Endometrial microvascular endothelial cells (primary cell): Measurements from ENCODE around the gene ST8SIA2. TPM values are rescaled to one million over a fixed set of nuclear protein-coding genes. Genes with fewer than 3 reads are reported as not detected.

ENCODE experiments used
- in situ Hi-C: cut with HindIII; loops from 2 replicates; pipeline ENCODE4 v1.10.0; 2017; ENCODE audit warnings: low sequenced_read_pairs, low pct_unique_long_range_greater_than_20kb; ENCODE audit errors: inconsistent ontology term
- total RNA-seq: library from RNA; depleted of rRNA; stranded (reverse); fragments of >200 nt; gene quantifications from one replicate; pipeline ENCODE4 v1.2.3, GENCODE V29; 2015; ENCODE audit errors: inconsistent ontology term

ST8SIA2 gene
- total RNA-seq, 1 donor from 2014 or later = not detected

GRCh38 chr15:92425578-92426225, 32.0 kb downstream of the ST8SIA2 start:
- in situ Hi-C loops = no loop called here

- in situ Hi-C loops = no loop called here
Observed at GRCh38 chr15:92429378-92430068, 35.8 kb downstream of the ST8SIA2 start.

- in situ Hi-C loops = no loop called here
Observed at GRCh38 chr15:92430069-92430440, 36.4 kb downstream of the ST8SIA2 start.

GRCh38 chr15:92435145-92435544, 41.5 kb downstream of the ST8SIA2 start:
- in situ Hi-C loops = no loop called here

GRCh38 chr15:92438471-92438870, 44.8 kb downstream of the ST8SIA2 start:
- in situ Hi-C loops = no loop called here

- in situ Hi-C loops = no loop called here
Observed at GRCh38 chr15:92443381-92443780, 49.7 kb downstream of the ST8SIA2 start.

GRCh38 chr15:92444631-92445030, 51.0 kb downstream of the ST8SIA2 start:
- in situ Hi-C loops = no loop called here

GRCh38 chr15:92448370-92448769, 54.7 kb downstream of the ST8SIA2 start:
- in situ Hi-C loops = no loop called here

- in situ Hi-C loops = no loop called here
Observed at GRCh38 chr15:92449476-92449875, 55.8 kb downstream of the ST8SIA2 start.

- in situ Hi-C loops = no loop called here
Observed at GRCh38 chr15:92451225-92451825, 57.6 kb downstream of the ST8SIA2 start.

GRCh38 chr15:92452143-92452542, 58.5 kb downstream of the ST8SIA2 start:
- in situ Hi-C loops = no loop called here

GRCh38 chr15:92453607-92454006, 59.9 kb downstream of the ST8SIA2 start:
- in situ Hi-C loops = no loop called here

- in situ Hi-C loops = no loop called here
Observed at GRCh38 chr15:92454555-92455105, 60.9 kb downstream of the ST8SIA2 start.

GRCh38 chr15:92455271-92455670, 61.6 kb downstream of the ST8SIA2 start:
- in situ Hi-C loops = no loop called here

GRCh38 chr15:92457471-92458041, 63.9 kb downstream of the ST8SIA2 start:
- in situ Hi-C loops = no loop called here

- in situ Hi-C loops = no loop called here
Observed at GRCh38 chr15:92460023-92460422, 66.3 kb downstream of the ST8SIA2 start.

- in situ Hi-C loops = no loop called here
Observed at GRCh38 chr15:92462424-92463125, 68.9 kb downstream of the ST8SIA2 start.

GRCh38 chr15:92463352-92463751, 69.7 kb downstream of the ST8SIA2 start:
- in situ Hi-C loops = no loop called here

GRCh38 chr15:92463826-92464225, 70.1 kb downstream of the ST8SIA2 start:
- in situ Hi-C loops = no loop called here
